H1 (cell line): ENCODE data around the gene IRGQ.

Experiments used
- BRCA1 ChIP-seq: IDR thresholded peaks from 2 replicates; pipeline ENCODE4 v1.6.1; 2012; ENCODE audit warnings: low read depth, low read length, improper control_type of control experiment
- CHD2 ChIP-seq: IDR thresholded peaks from 2 replicates; pipeline ENCODE4 v1.6.1; 2012; ENCODE audit warnings: low read length, improper control_type of control experiment
- EZH2 ChIP-seq: fragments of 200-600 bp; sonication (generic); IDR thresholded peaks from 2 replicates; pipeline ENCODE4 v1.7.1; 2012; ENCODE audit warnings: low read depth, mild to moderate bottlenecking, moderate library complexity, low read length, inconsistent platforms; ENCODE audit not compliant: severe bottlenecking
- JUND ChIP-seq: IDR thresholded peaks from 2 replicates; pipeline ENCODE4 v1.6.1; 2011; ENCODE audit warnings: mild to moderate bottlenecking, improper control_type of control experiment, low read length
- POLR2A ChIP-seq, 2 experiments: IDR thresholded peaks; 1 replicate in 1 of 2; 2 replicates in 1 of 2; pipeline ENCODE4 v1.6.1; 2011; ENCODE audit warnings: low read depth in 2 of 2, low read length in 2 of 2, mild to moderate bottlenecking in 2 of 2; ENCODE audit errors: control extremely low read depth in 1 of 2
- POLR2AphosphoS5 ChIP-seq: IDR thresholded peaks from 2 replicates; pipeline ENCODE4 v1.6.1; 2011; ENCODE audit warnings: low read depth, low read length
- RBBP5 ChIP-seq: IDR thresholded peaks from 2 replicates; pipeline ENCODE4 v1.7.1; 2012; ENCODE audit warnings: low read depth, mild to moderate bottlenecking, inconsistent platforms, low read length, moderate library complexity, borderline replicate concordance
- RFX5 ChIP-seq: IDR thresholded peaks from 2 replicates; pipeline ENCODE4 v1.6.1; 2011; ENCODE audit warnings: low read depth, low read length, improper control_type of control experiment, borderline replicate concordance
- SUZ12 ChIP-seq: fragments of 200-600 bp; sonication (generic); IDR thresholded peaks from 2 replicates; pipeline ENCODE4 v1.6.1; 2012; ENCODE audit warnings: mild to moderate bottlenecking, inconsistent platforms, low read length, moderate library complexity, mixed read lengths
- TAF1 ChIP-seq: IDR thresholded peaks from 2 replicates; pipeline ENCODE4 v1.6.1; 2011; ENCODE audit warnings: mild to moderate bottlenecking, low read depth, low read length
- TF ChIP-seq, protein P1 (sequence below), 3 experiments: IDR thresholded peaks; 1 replicate in 2 of 3; 2 replicates in 1 of 3; pipeline versions ENCODE4 v1.5.1 to v1.6.1; 2011; ENCODE audit warnings: low read length in 3 of 3, mild to moderate bottlenecking in 3 of 3, inconsistent platforms in 2 of 3, low read depth in 1 of 3, moderate library complexity in 1 of 3; ENCODE audit not compliant: insufficient read depth in 1 of 3; ENCODE audit errors: control extremely low read depth in 1 of 3
- TF ChIP-seq, protein P2 (sequence below): IDR thresholded peaks from 2 replicates; pipeline ENCODE4 v1.6.1; 2012; ENCODE audit warnings: inconsistent platforms

DNA sequence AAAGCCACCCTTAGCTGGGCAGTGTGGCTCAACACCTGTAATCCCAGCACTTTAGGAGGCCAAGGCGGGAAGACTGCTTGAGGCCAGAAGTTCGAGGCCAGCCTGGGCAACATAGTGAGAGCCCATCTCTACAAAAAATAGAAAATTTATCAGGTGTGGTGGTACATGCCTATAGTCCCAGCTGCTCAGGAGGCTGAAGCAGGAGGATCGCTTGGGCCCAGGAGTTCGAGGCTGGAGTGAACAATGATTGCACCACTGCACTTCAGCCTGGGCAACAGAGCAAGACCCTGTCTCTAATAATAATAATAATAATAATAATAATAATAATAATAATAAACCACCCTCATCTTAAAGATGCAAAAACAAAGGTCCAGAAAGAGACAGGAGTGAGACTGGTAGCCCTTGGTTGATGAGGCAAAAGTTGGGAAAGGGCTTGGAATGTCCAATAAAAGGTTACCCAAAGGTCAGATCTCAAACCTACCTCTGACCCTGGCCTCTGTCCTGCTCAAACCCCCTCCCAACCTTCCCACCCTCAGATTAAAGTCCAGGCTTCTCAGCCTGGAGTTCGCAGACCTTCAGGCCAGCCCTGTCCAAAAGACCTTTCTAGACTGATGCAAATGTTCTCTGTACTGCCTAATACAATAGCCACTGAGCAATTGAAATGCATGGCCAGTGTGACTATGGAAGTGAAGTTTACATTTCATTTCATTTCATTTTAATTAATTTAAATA is 53.8 kb downstream of the IRGQ start:
- TF ChIP-seq POLR2AphosphoS5 (no peak), JUND (no peak), EZH2 (no peak), SUZ12 (no peak), CHD2 (no peak), RBBP5 (no peak), BRCA1 (no peak), POLR2A (IDR thresholded peaks at IDR 0.05; ENCODE audit: control extremely low read depth in 1 of 2, low read depth in 2 of 2, low read length in 2 of 2) (no peak), RFX5 (no peak), TAF1 (no peak)
- TF ChIP-seq, protein P1, sequence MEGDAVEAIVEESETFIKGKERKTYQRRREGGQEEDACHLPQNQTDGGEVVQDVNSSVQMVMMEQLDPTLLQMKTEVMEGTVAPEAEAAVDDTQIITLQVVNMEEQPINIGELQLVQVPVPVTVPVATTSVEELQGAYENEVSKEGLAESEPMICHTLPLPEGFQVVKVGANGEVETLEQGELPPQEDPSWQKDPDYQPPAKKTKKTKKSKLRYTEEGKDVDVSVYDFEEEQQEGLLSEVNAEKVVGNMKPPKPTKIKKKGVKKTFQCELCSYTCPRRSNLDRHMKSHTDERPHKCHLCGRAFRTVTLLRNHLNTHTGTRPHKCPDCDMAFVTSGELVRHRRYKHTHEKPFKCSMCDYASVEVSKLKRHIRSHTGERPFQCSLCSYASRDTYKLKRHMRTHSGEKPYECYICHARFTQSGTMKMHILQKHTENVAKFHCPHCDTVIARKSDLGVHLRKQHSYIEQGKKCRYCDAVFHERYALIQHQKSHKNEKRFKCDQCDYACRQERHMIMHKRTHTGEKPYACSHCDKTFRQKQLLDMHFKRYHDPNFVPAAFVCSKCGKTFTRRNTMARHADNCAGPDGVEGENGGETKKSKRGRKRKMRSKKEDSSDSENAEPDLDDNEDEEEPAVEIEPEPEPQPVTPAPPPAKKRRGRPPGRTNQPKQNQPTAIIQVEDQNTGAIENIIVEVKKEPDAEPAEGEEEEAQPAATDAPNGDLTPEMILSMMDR (IDR thresholded peaks at IDR 0.05; ENCODE audit: control extremely low read depth in 1 of 3, insufficient read depth in 1 of 3, low read depth in 1 of 3, low read length in 3 of 3) = no peak
- TF ChIP-seq, protein P2, sequence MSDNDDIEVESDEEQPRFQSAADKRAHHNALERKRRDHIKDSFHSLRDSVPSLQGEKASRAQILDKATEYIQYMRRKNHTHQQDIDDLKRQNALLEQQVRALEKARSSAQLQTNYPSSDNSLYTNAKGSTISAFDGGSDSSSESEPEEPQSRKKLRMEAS = no peak
